IMR-90 (cell line): ENCODE measurements around the gene MYPN.

Experiments
- POLR2A ChIP-seq: IDR thresholded peaks from 2 replicates; pipeline ENCODE4 v1.6.1; 2012; ENCODE audit warnings: mild to moderate bottlenecking, low read depth, low read length
- SMC3 ChIP-seq: fragments of 150-350 bp; IDR thresholded peaks from 2 replicates; pipeline ENCODE4 v1.6.1; 2016; ENCODE audit warnings: low read depth, mild to moderate bottlenecking, antibody characterized with exemption, low read length, moderate library complexity
- TF ChIP-seq, protein P1 (sequence below): conservative IDR thresholded peaks from 2 replicates; pipeline ENCODE4 v1.5.1; 2012; ENCODE audit warnings: mild to moderate bottlenecking, low read depth, low read length, improper control_type of control experiment

DNA sequence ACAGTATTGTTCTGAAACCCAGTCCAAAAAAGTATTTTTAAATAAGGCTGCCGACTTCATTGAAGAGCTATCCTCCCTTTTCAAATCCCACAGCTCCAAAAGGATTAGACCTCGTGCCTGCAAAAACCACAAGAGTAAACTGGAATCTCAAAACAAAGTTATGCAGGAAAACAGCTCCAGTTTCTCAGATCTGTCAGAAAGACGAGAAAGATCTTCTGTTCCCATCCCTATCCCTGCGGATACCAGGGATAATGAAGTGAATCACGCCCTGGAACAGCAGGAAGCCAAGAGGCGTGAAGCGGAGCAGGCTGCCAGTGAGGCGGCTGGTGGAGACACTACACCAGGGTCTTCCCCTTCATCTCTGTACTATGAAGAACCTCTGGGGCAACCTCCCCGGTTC is 12.6 kb downstream of the MYPN start:
- TF ChIP-seq, protein P1, sequence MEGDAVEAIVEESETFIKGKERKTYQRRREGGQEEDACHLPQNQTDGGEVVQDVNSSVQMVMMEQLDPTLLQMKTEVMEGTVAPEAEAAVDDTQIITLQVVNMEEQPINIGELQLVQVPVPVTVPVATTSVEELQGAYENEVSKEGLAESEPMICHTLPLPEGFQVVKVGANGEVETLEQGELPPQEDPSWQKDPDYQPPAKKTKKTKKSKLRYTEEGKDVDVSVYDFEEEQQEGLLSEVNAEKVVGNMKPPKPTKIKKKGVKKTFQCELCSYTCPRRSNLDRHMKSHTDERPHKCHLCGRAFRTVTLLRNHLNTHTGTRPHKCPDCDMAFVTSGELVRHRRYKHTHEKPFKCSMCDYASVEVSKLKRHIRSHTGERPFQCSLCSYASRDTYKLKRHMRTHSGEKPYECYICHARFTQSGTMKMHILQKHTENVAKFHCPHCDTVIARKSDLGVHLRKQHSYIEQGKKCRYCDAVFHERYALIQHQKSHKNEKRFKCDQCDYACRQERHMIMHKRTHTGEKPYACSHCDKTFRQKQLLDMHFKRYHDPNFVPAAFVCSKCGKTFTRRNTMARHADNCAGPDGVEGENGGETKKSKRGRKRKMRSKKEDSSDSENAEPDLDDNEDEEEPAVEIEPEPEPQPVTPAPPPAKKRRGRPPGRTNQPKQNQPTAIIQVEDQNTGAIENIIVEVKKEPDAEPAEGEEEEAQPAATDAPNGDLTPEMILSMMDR, result no peak
- TF ChIP-seq POLR2A, result no peak
- no peak for TF ChIP-seq SMC3
